AG08395 (cell line): ENCODE measurements around the gene TFG.
"Not testable (repeated sequence)": the region's sequence is repeated elsewhere in the genome, so short reads cannot be mapped to it uniquely, and the experiment has no call there.

Experiments used
- DNase-seq: peaks from one replicate; pipeline ENCODE4 v3.0.0; 2012; ENCODE audit warnings: mixed read lengths, low spot score

The TFG gene

GRCh38 chr3:100708989-100709841 is at the start of gene TFG:
Gene TFG (plus strand): TSS chr3:100709494. CDS start chr3:100713686, 4,192 bp downstream.
- peak; percentile 100 for DNase-seq

GRCh38 chr3:100661294-100661693 is 48.0 kb upstream of the TFG start:
- DNase-seq, result not testable (repeated sequence)

- no peak for DNase-seq
Observed at GRCh38 chr3:100662113-100662823, 47.0 kb upstream of the TFG start.

- DNase-seq, result no peak
Observed at GRCh38 chr3:100665230-100665629, 44.1 kb upstream of the TFG start.

GRCh38 chr3:100666699-100667098 is 42.6 kb upstream of the TFG start:
- not testable (repeated sequence) for DNase-seq

GRCh38 chr3:100667316-100667715 is 42.0 kb upstream of the TFG start:
- not testable (repeated sequence) for DNase-seq

- DNase-seq, result not testable (repeated sequence)
Observed at GRCh38 chr3:100670995-100671394, 38.3 kb upstream of the TFG start.

GRCh38 chr3:100681496-100681895 is 27.8 kb upstream of the TFG start:
- no peak for DNase-seq

- DNase-seq, result no peak
Observed at GRCh38 chr3:100682056-100682853, 27.0 kb upstream of the TFG start.

GRCh38 chr3:100682854-100683760 is 26.2 kb upstream of the TFG start:
- DNase-seq, result no peak

- DNase-seq, result no peak
Observed at GRCh38 chr3:100693225-100693624, 16.1 kb upstream of the TFG start.

GRCh38 chr3:100695696-100696095 is 13.6 kb upstream of the TFG start:
- DNase-seq, result no peak

GRCh38 chr3:100696161-100696560 is 13.1 kb upstream of the TFG start:
- no peak for DNase-seq

- no peak for DNase-seq
Observed at GRCh38 chr3:100697172-100697571, 12.1 kb upstream of the TFG start.

GRCh38 chr3:100697723-100698285 is 11.5 kb upstream of the TFG start:
- DNase-seq, result no peak

- no peak for DNase-seq
Observed at GRCh38 chr3:100698736-100699135, 10.6 kb upstream of the TFG start.

- no peak for DNase-seq
Observed at GRCh38 chr3:100700708-100701107, 8.6 kb upstream of the TFG start.

GRCh38 chr3:100702082-100702979 is 7.0 kb upstream of the TFG start:
- DNase-seq, result no peak

GRCh38 chr3:100702980-100703345 is 6.3 kb upstream of the TFG start:
- no peak for DNase-seq

- no peak for DNase-seq
Observed at GRCh38 chr3:100703865-100704264, 5.4 kb upstream of the TFG start.
